CD4-positive, alpha-beta T cell treated with Interleukin-12 subunit alpha and Interleukin-12 subunit beta, for 1 hour (primary cell): ENCODE measurements around the gene TGFB1I1.
"Not testable (repeated sequence)": the region's sequence is repeated elsewhere in the genome, so short reads cannot be mapped to it uniquely, and the experiment has no call there.

Experiments
- DNase-seq: peaks from one replicate; pipeline ENCODE4 v3.0.0-alpha.2; 2020

TGFB1I1 gene

GRCh38 chr16:31472709-31473203 is 804 bp downstream of the TGFB1I1 start:
- DNase-seq: peak; percentile 61

- no peak for DNase-seq
These were observed 1.5 kb downstream of the TGFB1I1 start for GRCh38 chr16:31473264-31473984.

- no peak for DNase-seq
These were observed 2.3 kb downstream of the TGFB1I1 start for GRCh38 chr16:31474173-31474714.

- DNase-seq: no peak
These were observed 3.1 kb downstream of the TGFB1I1 start for GRCh38 chr16:31474773-31475738.

- DNase-seq: peak; percentile 34
These were observed 4.0 kb downstream of the TGFB1I1 start for GRCh38 chr16:31475946-31476302.

- peak; percentile 92 for DNase-seq
These were observed 4.6 kb downstream of the TGFB1I1 start for GRCh38 chr16:31476303-31477219.

GRCh38 chr16:31477220-31478216 is 5.6 kb downstream of the TGFB1I1 start:
- DNase-seq: peak; percentile 40

- DNase-seq: no peak
These were observed 7.0 kb downstream of the TGFB1I1 start for GRCh38 chr16:31478956-31479355.

GRCh38 chr16:31479751-31480150 is 7.8 kb downstream of the TGFB1I1 start:
- DNase-seq: no peak

GRCh38 chr16:31480851-31481536 is 9.0 kb downstream of the TGFB1I1 start:
- DNase-seq: no peak

GRCh38 chr16:31483081-31483480 is 11.1 kb downstream of the TGFB1I1 start, which contains the start of gene SLC5A2:
SLC5A2 (plus strand) TSS chr16:31483123; CDS start chr16:31483137, 14 bp downstream.
- no peak for DNase-seq

- DNase-seq: not testable (repeated sequence)
These were observed 12.1 kb downstream of the TGFB1I1 start for GRCh38 chr16:31484048-31484447.

GRCh38 chr16:31484491-31485171 is 12.7 kb downstream of the TGFB1I1 start:
- no peak for DNase-seq

GRCh38 chr16:31485571-31485970 is 13.6 kb downstream of the TGFB1I1 start:
- no peak for DNase-seq

GRCh38 chr16:31486045-31486444 is 14.1 kb downstream of the TGFB1I1 start:
- DNase-seq: no peak

GRCh38 chr16:31487071-31487719 is 15.2 kb downstream of the TGFB1I1 start:
- DNase-seq: no peak

- DNase-seq: peak; percentile 83
These were observed 15.9 kb downstream of the TGFB1I1 start for GRCh38 chr16:31487720-31488467.
